ENCODE data around the gene CDKN1A.

DNA sequence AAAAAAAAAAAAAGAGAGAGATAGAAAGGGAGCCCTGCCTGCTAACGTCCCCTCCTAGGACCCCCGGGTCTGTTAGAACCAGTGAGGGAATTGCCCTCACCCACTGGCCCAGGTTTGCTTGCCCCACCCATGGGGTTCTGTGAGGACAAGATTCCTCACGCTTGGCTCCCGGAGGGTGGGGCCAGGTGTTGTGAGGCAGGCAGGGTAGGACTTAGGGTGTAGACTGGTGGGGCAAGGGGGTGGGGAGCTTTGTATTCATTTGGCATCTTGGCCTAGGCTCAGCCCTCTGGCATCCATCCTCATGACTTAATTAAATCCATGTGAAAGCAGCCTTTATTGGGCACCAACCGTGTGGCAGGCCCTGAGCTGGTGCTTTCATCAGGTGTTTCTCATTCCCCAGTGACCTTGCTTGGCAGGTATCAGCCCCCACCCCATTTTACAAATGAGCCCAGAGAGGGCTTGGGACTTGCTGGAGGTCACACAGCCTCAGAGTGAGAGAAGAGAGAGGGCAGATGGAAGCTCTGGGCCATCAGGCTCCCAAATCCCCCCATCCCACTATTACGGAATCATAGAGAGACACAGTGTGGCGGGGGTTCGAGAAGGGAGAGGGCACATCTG lies 38.1 kb downstream of the CDKN1A start:
- TF ChIP-seq, protein P1, sequence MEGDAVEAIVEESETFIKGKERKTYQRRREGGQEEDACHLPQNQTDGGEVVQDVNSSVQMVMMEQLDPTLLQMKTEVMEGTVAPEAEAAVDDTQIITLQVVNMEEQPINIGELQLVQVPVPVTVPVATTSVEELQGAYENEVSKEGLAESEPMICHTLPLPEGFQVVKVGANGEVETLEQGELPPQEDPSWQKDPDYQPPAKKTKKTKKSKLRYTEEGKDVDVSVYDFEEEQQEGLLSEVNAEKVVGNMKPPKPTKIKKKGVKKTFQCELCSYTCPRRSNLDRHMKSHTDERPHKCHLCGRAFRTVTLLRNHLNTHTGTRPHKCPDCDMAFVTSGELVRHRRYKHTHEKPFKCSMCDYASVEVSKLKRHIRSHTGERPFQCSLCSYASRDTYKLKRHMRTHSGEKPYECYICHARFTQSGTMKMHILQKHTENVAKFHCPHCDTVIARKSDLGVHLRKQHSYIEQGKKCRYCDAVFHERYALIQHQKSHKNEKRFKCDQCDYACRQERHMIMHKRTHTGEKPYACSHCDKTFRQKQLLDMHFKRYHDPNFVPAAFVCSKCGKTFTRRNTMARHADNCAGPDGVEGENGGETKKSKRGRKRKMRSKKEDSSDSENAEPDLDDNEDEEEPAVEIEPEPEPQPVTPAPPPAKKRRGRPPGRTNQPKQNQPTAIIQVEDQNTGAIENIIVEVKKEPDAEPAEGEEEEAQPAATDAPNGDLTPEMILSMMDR (IDR thresholded peaks at IDR 0.05), result no peak
- TF ChIP-seq POLR2AphosphoS5 (IDR thresholded peaks at IDR 0.05) (no peak), POLR2A (IDR thresholded peaks at IDR 0.05) (no peak), EP300 (IDR thresholded peaks at IDR 0.05) (no peak)
